D341Med (cell line): ENCODE results near the gene PLAGL2.
"Not testable (repeated sequence)": the region's sequence is repeated elsewhere in the genome, so short reads cannot be mapped to it uniquely, and the experiment has no call there.

Experiments
- DNase-seq: peaks from one replicate; pipeline ENCODE4 v3.0.0; 2012; ENCODE audit warnings: low spot score

PLAGL2 gene

DNA sequence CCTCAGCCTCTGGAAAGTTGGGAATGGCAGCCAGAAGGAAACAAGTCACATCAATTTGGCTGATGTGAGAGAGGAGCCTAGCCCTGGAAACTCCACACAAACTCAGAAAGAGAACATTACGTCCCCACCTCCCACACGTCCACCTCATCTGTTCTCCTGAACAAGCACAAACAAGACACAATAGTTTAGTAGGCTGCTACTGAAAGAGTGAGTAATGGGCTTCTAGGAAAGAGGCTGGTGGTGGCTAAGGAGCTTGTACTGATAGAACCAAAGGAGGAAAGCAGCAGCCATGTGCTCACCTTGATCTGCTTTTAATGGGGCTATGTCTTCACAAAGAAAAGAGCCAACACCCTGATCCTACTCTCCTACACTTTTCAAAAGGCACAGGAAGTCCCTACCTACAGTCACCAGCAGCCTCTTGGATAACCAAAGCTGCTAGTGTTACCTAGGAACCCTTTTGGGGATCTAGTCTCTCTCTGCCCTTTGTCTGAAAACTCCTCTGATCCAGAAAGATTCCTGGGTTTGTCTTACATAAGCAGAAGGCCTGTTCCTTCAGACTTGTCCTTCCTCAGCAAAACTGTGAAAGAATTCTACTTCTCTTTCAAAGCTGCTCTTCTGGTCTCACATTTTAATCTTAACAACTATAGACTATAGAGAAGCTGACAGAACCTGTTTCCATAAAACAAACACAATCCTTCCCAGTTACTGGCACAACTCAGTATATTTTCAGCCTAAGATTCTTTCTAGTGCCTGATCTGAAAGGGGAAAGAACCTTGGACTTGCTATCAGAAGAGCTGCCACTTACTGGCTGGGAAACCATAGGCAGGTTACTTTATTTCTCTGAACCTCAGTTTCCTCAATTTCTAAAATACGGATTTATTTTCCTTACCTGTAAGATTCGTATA, 3.1 kb downstream of the PLAGL2 start:
- DNase-seq = no peak

DNA sequence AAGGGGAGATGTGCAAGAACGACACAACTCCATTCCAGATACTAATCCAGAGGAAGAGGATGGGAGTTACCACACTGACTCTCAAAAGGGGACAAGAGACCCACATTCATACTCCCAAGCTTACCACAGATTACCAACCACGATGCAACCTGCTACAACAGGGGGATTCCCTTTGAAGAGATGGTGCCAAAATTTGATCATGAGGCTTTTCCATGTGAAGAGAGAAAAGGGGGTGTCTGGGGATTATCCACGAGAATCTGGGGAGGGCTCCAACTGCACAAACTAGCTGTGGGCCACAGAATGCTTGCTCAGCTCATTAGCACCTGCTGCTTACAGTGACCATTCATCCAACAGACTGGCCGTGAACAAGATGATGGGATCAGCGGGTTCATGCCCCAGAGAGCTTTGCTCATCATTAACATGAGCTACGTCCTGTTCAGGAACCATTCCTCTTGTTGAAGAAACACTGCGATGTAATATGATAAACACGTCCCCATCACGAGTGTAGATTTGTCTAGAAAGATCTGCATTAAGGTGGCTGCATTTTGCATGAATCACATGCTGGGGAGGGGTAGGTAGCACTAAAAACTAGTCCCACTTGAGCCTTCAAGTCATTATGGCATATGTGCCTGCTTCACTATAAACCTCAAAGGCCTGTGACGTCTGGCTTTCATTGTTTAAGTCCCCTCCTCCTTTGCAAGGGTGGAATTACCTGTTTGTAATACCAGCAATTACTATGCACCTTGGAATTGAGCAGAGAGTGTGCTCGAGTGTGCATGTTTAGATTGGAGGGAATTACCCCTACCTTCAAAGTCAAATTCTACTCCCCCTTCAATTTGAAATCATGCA, 4.0 kb downstream of the PLAGL2 start:
- no peak for DNase-seq

DNA sequence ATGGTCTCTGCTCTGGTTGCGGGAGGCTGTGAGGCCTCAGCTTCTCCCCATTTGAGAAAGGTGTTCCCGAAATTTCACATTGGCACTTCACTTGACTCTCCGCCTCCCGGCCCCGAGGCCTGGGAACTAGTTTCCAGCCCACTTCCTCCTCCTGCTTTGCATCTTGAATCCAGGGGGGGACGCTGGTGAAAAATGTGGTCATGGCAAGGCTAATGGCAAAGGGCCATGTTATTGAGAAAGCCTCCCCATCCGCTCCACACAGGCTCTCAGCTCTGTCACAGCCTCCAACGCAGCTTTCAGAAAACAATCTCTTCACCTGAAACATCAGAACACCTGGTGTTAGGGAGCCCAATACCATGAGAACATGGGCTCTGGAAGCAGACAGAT, 5.6 kb downstream of the PLAGL2 start:
- no peak for DNase-seq

DNA sequence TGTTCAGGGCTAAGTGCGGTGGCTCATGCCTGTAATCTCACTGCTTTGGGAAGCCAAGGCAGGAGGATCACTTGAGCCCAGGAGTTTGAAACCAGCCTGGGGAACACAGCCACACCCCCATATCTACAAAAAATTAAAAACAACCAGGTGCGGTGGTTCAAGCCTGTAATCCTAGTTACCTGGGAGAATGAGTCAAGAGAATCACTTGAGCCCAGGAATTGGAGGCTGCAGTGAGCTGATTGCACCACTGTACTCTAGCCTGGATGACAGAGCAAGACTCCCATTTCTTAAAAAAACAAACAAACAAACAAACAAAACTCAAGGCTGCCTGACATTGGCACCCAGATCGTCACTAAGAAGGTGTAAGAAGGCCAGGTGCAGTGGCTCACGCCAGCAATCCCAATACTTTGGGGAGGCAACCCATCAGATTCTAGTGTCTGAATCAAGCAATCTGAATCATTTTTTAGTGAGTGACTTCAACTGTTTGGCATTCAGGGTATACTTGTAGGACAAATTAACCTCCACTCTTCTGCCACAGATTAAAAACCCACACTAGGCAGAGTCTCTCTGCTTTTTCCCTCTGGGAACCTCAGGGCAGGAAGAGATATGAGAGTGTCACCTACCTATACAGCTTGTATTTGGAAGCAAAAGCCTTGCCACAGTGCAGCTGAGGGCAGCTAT, 6.1 kb downstream of the PLAGL2 start:
- DNase-seq = no peak

DNA sequence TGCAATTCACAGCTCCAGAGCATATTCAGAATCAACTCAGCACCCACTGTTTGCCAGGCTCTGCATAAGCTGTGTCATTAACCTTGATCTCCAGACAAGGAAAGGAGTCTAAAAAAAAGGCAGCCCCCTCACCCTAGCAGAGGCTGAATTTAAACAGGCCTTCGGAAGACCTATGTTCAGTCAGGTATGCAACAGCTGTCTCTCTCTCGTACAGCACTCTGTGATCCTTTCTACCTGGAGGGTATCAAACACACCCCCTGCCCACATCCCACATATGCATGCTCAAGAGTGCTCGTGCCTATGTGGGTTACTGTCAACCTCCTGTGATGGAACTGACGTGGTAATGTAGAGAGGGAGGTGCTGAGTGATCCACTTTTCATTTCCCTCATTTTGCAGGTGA, 8.5 kb downstream of the PLAGL2 start:
- DNase-seq = no peak

DNA sequence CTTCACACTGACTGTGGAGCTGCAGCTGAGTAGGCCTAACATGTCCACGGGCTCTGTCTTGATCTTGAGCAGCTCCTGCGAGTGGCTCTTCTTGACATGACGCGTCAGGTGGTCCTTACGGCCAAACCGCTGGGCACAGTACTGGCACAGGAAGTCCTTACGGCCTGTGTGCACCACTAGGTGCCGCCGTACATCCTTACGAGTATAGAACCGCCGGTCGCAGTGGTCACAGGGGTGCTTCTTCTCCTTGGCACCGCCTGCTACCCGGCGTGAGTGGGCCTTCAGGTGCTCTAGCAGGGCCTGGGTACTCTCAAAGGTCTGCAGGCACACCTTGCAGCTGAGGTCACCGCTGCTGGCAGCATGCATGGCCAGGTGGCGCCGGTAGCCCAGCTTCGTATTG, 10.4 kb downstream of the PLAGL2 start:
- DNase-seq = not testable (repeated sequence)

DNA sequence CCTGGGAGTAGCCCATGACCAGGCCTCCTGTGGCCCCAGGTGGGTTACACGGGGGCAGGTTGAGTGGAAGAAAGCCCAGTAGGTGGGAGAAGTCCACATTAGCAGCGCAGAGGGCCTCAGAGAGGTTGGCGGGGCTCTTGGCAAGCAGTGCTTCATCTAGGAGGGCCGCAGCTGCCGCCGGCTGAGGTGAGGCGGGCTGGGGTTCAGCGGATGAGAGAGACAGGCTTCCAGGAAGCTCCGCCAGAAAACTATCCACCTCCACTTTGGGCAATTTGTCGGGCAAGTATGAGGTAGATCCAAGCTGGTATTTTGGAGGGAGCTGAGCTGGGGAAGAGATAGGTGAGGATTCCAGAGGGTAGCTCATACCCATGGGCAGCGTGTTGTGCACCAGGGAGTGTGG, 10.9 kb downstream of the PLAGL2 start:
- DNase-seq = not testable (repeated sequence)

DNA sequence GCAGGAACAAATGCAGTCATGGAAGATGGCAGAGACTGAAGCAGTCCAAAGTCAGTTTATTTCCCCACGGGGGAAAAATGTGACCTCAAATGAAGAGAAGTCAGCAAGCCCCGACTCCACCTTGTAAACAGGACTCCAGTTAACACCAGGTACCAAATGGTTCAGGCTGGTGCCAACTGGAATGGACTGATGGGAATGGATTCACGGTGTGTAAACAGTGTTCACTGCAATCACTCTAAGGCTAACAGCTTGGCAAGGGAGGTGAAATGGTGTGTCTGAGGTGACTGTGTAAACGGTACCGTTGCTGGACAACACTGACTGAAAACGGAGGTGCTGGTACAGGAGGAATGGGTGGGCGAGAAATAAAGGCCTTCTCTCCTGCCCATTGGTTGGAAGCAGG, 12.0 kb downstream of the PLAGL2 start:
- DNase-seq = no peak

DNA sequence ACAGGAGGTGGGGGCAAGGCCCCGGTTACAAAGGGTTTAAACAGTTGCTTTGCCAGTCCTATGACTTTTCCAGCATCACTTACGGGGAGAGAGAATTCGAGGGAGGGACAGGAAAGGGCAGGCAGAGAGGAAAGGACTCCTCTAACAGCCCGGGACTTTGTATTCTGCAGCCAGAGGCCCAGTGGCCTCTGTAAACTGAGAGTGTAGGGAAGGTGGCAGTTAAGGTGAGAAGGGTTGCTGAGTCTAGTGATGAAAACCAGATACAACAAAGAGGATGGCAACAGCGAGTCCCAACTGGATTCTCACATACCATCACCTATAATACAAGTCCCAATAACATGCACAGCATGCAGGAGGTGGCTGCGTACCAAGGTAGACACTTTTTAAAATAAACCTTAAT, 13.5 kb downstream of the PLAGL2 start:
- DNase-seq = no peak

DNA sequence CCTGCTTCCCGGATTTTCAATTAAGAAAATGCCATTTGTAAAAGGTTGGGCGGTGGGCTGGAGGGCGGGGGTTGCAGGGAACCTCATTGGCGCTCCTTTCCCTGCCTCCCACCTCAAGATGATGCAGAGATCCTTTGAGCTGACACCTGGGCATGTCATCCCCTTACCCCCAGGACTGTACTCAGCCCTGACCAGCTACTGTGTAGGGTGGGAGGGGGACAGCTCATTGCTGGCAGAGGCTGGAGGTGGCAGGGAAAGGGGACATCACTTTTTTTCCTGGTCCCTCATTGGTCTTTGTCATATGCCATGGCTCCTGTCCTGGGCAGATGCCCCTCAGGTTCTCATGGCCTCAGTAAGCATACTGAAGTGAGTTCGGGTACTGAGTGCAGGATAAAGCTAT, 14.2 kb downstream of the PLAGL2 start:
- DNase-seq = not testable (repeated sequence)

DNA sequence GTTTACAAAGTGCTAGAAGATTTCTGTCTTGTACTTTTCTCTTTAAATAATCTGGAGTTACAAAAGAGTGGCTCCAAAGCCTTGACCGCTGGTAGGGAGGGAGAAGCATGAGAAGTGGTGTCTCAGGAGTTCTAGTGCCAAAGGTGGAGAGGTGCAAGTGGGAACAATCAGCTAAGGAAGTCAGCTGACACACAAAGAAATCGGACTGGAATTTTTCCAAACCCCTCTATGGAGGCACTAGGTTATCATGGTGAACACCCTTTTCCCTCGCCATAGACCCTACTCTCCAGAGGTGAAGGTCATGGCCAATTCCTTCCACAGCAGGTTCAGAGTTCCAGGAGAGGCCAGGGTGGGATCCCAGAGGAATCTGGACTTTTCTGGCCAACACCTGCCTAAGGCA, 14.8 kb downstream of the PLAGL2 start:
- no peak for DNase-seq

DNA sequence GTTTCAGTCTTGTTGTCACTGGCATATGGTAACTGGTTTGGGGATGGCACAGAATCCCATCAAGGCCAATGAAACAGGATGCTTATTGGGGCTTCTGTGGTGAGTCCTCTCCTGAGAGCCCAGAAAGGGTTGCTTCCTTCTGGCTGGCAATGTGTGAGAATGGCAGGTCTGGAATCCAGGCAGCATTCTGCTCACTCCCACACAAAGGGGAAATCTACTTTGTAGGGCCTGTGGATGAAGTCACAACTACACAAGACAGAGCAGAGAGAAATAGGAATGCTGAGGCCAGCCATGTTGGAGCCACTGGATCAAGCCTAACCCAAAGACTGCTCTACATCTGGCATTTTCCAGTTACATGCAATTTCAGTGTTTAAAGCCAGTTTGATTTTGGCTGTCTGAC, 15.7 kb downstream of the PLAGL2 start:
- DNase-seq = no peak

DNA sequence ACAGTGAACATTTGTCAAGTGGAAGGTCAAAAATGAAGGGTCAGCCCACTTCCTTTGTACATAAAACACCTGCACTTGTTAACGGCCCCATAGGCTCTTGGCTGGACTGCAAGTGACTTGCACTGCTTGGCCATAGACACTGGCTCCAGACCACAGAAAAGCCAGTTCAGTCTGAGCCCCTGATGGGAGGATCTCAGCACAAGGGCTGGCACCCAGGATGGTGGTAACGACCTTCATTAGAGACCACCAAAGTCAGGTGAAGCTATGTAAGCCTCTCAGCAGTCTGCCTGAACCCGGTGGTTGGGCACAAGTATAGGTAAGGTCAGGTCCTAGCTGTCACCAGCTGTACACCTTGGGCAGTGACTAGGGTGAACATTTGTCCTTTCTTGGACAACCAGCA, 16.1 kb downstream of the PLAGL2 start:
- no peak for DNase-seq

DNA sequence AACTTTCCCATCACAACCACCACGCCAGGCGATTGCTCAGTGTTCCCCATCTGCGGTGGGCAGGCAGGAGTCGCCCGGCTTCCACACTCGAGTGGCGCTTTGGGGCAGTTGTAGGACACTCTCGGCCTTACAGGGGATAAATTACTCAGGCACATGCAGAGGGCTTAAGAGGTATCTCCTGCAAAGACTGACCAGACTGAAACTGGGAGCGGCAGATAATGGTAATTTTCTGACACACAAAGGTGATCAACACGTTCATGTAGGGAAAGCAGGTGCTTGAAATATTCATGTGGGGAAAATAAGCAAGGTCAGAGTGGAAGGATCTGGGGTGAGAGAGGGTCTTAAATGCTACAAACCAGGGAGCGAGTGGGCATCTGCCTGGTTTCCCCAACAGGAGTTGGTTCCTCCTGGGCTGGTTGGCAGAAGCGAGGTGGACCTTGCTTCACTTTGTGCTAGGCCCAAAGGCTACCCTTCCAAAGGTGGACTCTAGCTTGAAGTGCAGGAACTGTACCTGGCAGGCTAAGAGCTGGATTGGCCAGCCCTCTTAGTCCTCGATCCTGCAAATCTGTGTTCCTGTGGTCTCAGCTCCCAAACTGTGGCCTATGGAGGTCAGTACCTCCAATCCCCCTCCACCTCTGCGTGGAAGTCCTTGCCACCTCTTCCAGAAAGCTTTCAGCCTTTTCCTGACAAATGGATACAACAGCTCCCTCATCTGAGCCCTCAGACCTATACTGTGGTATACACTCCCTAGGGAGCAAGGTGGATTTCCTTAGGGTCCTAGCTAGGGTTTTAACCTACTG, 16.7 kb downstream of the PLAGL2 start:
- no peak for DNase-seq

DNA sequence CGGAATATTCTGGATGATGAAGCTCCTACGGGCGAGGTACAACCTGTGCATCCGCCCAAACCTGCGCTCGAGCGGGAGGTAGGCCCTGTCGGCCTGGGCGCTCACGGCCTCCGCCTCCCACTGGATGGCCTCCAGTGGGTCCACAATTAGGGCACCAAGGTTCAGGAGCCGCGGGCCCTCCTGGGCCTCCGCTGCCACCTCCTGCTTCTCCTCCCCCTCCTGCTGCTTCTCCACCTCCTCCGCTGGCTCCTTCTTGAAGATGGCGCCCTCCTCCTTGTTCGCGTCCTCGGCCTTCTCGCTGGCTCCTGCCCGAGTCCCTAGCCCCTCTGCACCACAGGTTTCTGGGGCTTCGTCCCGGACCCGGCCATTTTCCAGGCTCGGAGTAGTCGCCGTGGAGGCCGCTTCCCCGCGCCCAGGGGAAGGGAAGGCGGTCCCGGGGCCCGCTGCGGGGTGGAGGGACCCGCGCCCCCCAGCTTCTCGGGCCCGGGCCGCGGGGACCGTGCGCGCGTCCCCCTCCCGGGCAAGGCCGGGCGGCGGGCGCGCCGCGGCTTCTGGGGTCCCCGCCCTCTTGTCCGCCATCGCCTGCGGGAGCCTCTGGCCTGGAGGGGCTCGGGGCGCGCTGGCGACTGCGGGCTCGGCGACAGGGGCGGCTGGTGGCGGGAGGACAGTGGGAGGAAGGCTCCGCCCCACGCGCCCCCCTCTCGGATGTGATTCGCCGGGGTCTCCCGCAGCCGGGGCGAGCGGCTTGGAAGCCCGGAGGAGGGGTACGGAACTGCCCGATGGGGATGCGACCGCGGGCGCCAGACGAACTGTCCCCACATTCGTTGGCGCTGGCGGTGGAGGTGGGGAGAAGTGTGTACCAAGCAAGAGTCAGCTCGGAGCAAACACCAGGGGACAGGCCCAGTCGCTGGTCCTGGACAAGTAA, 17.6 kb downstream of the PLAGL2 start:
- no peak for DNase-seq

DNA sequence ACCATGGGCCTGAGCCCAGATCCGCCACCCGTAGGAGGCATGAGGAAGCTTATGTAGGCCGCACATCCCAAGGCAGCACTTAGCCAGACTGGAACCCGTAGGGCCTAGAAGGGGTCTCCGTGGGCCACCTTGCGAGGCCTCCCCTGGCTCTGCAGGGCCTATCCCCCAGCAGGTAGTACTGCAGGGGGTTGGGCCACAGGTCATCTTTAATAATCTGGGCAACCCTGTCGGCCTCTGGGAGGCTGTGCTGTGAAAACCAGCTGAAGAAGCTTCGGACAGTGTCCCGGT, 18.5 kb downstream of the PLAGL2 start:
- no peak for DNase-seq

DNA sequence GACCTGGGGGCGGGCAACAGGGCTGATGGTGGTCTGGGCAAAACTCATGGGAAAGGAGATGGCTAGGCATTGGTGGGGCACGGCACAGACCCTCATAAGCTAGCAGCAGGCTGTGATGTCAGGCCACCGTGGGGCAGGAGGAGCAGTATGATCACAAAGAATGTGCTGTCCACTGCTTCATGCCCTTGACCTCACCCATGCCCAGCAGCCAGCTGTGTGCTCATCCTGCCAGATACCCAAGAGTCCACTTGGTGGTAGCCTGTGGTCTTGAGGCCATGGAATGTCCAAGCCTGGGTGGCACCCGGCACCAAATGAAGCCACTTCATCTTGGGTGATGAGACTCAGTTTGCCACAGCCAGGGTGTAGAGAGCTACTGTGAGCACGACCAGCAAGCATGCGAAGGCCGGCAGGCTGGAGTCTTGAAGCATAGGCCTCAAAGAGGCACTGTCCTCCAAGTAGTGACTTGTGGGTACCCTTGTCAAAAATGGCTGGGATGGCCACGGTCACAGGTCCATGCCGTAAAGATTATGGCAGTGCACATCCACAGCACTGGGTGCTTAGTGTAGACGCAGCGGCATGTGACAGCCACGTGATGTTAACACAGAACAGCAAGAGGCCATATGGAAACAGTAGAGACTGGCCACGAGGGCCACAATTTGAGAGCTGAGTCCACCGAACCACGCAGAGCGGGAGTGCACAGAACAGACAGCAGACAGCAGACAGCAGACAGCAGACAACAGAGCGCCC, 19.0 kb downstream of the PLAGL2 start:
- DNase-seq = no peak

DNA sequence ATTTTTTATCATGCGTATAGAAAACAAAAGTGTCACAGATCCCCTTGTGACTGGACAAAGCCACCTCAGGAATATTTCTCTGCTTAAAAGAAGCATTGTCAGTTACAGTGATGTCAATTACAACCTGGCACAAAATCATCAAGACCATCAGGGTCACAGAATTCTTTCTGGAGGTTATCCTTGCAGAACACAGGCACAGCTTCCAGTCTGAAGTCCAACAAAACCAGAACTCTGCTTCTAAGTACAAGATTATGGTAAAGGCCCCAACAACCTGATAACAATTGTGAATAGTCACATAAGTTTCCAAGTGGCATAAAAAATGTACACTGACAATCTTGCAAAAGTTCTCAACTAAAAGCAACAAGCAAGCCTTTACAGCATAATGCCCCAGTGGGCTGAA, 21.0 kb downstream of the PLAGL2 start:
- DNase-seq = no peak

DNA sequence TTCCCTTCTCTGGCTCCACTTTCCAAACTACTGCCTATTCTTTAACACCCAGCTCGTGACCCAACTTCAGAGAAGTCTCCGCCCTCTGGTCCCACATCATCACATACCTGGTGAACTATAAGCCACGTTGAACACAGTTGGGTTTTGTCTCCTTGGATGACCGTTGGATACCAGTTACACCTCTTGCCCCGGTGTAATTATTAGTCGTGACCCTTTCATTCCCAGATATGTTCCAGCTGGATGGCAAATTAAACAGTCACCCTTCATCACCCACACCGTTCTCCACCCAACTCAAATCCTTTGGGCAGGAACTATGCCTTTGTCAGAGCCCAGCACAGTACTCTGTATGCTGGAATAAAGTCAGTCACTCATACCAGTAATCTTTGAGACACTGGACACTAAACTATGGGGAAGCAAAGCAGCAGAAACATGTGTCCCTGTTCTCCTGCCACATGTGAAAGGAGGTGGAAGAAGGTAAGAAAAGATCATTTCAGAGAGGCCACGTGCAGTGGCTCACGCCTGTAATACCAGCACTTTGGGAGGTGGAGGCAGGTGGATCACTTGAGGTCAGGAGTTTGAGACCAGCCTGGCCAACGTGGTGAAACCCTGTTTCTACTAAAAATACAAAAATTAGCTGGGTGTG, 22.5 kb downstream of the PLAGL2 start:
- no peak for DNase-seq
